HG03342 (cell line): Measurements from ENCODE around the gene FAM219B.
A peak's percentile ranks its signal among the peaks of the same experiment; 100 is the strongest.

Experiments
- ATAC-seq: cut with Tn5 transposase; IDR thresholded peaks from one replicate; pipeline ENCODE4 v1.9.1; 2021; ENCODE audit warnings: mild to moderate bottlenecking, moderate library complexity; ENCODE audit not compliant: unreplicated experiment

FAM219B gene

GRCh38 chr15:74878273-74878672 lies 28.4 kb downstream of the FAM219B start:
- no peak for ATAC-seq

DNA sequence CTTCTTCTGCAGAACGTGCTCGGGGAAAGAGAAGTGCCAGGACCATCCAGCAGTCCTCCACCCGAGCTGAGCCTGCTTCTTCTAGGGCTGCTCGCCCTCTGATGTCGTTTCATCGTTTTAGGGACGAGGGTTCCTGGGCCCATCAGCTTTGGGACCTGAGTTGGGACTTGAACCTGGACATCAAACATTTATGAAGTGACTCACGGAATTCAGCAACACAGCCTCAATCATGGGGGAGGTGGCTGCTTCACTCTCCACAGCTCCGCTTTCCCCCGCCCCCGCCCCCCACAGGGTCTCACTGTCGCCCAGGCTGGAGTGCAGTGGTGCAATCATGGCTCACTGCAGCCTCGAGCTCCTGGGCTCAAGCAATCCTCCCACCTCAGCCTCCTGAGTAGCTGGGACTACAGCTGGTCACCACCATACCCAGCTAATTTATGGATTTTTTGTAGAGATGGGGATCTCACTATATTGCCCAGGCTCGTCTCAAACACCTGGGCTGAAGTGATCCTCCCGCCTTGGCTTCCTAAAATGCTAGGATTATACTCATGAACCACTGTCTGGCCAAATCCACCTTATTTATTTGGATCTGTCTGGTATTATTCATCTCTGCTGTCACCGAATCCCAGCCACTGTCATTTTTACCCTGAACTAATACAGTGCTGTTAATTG lies 32.8 kb downstream of the FAM219B start:
- ATAC-seq: no peak

DNA sequence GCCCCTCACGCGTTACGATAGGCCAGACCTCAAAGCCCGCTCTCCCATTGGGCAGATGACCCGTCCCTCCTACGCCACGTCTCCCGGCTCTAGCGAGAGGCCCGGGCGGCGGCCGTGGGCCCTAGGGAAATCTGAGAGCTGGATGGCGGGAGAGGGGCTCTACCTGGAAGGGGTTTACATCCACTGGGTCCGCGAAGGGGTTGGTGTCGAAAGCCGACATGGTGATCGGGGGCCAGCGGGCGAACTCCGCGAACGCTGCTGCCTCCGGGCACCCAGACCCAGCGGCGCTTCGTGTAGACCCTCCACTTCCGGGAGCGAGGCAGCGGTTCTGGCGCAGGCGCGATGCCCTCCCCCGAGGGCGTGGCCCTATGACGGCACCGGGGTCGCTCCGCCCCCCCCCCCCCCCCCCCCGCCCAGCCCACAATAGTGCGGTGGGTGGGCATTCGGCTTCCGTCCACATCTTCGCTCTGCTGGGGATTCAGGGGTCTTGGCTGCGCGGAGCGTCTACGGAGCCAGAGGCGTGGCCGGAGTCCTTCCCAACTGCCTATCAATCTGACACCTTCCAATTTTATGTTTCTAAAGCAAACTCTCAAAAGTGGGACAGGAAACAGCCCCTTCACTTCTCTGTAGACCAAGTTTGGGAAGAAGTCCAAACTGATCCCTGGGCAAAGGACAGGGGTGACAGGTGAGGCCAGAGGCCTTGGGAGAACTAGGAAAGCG lies 33.5 kb downstream of the FAM219B start, which contains the start of gene SCAMP2:
SCAMP2 (minus strand) TSS at position 330 of the 720 bp plus-strand sequence; CDS start at position 220, 110 bp downstream.
- ATAC-seq: peak; percentile 80

DNA sequence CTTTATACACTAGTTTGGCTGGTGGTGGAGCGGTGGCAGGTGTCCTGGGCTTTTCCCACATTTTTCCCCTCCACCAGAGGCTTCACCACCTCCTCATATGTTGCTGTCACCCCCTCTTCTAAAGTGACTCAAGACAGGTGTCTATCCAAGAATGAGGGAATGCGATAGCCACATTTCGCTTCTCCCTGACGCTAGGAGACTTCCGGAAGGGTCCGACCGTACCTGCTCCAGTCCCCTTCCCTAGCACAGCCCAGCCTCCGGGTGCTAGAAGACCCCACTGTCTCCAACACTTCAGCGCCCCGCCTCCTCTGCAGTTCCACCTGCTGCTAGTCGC lies 34.0 kb downstream of the FAM219B start:
- ATAC-seq: peak; percentile 1

DNA sequence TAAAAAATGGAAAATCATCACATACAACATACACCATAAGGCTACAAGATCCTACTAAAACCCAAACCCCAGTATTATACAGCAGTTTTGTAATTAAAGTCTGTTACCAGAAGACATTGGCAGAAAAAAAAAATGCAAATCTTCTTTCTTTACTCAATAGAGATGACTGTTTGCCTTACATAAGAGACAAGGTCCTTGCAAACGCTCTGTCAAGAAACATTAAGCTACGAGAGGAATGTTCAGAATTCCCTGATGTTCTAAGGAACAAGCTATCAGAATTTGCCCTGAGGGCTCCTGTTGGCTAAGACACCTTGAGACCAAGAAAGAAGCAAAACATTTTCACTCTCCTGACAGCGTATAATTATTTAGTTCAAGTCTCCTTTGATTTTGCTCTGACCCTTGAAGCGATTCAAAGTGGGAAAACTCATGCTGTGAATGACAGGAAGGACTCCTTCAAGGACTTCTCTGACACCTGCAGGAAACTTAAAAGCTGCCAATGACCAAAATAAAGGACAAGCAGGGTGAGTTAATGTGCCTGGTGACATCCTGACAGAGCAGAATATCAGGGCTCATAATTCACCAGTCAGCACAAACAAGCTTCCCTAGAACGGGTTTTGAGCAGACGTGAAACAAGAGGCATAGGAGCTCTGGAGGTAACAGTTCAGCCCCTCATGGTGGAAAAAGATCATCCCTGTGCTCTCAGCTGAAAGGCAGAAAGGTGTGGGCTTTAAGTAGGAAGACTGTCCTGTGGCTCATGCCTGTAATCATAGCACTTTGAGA lies 36.0 kb downstream of the FAM219B start:
- ATAC-seq: no peak

GRCh38 chr15:74869726-74870407 lies 36.8 kb downstream of the FAM219B start:
- peak; percentile 44 for ATAC-seq

DNA sequence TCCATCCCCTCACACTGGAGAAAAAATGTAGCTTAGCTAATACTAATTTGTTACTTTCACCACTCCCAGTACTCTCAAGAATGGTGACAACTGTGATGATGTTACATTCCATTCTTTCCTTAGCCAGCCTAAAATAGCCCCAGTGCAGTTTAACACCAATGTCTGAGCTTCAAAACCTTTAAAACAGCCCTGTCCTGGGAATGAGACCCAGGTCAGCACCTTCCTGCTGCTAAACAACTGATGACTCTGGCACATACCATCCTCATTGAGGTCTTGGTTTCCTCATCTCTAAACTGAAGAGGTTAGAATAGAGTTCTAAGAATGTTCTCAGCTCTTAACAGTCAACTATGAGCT lies 37.3 kb downstream of the FAM219B start:
- ATAC-seq: no peak

DNA sequence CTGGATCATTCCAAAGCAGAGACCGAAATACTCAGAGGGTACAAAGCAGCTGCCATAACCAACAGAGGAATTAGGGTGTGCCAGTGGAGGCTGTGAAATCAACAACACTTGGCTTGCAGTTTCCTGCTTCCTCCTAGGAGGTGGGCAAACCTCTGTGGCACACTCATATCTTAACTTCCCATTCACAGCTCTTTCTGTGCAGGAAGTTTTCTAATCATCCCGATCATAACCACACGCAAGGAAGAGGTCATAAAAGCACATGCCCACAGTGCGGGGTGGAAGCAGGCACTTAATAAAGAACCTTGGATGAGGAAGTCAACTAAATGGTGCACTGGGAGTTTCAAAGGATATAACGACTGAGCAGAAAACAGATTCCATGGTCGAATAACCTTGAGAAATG lies 38.6 kb downstream of the FAM219B start:
- no peak for ATAC-seq

DNA sequence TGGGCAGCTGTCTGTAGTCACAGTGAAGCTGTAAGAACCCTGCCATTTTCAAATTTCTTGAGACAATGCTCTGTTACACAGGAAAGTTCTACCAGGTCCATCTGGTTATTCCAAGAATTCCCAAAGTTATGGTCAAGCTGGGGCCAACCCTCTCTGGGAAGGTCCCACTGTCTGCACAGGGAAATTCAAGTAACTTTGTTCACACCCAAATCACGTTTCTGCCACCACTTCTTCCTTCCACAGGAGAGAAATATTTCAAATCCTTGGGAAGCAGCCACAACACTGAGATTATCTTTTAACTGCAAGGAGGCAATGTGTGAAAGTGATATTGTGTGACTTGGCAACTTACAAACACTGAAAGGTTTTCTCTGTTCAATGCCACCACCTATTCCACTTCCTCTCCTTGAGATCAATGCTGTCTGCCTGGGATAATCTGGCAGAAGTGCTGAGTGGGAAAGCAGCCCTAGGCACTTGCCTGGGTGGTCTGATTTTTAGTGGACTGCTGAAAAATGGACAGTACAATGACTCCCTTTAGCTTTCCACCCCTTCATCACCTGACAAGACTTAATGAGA lies 39.1 kb downstream of the FAM219B start:
- ATAC-seq: no peak

GRCh38 chr15:74866090-74866489 lies 40.6 kb downstream of the FAM219B start:
- ATAC-seq: no peak

- no peak for ATAC-seq
These were observed 41.3 kb downstream of the FAM219B start for GRCh38 chr15:74865316-74865715.

- ATAC-seq: no peak
These were observed 42.4 kb downstream of the FAM219B start for GRCh38 chr15:74864296-74864695.

DNA sequence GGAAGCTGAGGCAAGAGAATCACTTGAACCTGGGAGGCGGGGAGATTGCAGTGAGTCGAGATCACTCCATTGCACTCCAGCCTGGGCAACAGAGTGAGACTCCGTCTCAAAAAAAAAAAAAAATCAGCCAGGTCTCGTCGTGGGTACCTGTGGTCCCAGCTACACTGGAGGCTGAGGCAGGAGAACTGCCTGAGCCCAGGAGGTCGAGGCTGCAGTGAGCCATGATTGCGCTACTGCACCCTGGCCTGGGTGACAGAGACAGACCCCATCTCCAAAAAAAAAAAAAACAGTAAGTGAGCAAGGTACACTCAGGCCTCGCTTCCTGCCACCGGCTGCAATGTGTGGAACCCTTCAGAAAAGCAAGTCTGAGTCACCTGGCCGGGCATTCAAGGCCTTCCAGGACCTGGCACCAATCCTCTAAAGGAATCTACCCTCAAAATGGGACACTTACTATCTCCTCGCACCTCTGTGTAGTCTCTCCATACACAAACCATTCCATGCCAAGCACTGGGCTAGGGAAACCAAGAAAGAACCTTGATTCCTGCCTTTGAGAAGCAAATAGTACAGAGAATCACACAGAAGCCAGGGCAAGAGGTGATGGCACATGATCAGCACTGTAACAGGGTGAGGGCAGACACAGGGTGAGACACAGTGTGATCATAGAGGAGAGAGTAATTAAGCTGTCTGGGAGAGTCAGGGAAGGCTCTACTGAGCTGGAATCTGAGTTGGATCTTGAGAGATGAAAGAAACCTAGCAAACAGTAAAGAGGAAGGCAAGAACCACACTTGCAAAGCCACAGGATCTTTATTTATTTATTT lies 43.2 kb downstream of the FAM219B start:
- ATAC-seq: no peak

DNA sequence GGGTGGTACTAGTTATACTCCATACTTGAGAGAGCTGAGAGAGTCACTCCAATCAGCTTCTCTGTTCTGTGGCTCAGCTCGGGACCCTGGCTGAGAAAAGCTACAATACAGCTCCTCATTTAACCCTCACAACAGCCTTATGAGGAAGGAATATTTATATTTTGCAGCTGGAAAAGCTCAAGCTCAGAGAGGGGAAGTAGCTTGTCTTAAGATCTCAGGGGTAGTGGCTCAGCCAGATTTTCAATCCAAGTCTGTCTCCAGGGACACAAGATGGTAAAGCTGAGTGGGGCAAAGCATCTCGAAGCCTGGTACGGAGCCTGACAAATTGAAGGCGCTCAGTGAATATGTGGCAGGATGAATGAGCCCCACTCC lies 48.3 kb downstream of the FAM219B start:
- ATAC-seq: no peak

GRCh38 chr15:74857671-74858368 lies 48.8 kb downstream of the FAM219B start:
- ATAC-seq: no peak

GRCh38 chr15:74857082-74857655 lies 49.5 kb downstream of the FAM219B start:
- ATAC-seq: peak; percentile 75

- ATAC-seq: no peak
These were observed 50.1 kb downstream of the FAM219B start for GRCh38 chr15:74856537-74856936.

- no peak for ATAC-seq
These were observed 50.8 kb downstream of the FAM219B start for GRCh38 chr15:74855857-74856256.

- no peak for ATAC-seq
These were observed 52.1 kb downstream of the FAM219B start for GRCh38 chr15:74854453-74855022.
